SIG-M5 treated with dmso at 0.1 percent for 504 hours (cell line): ENCODE results near the gene VSIG2.
A peak's percentile ranks its signal among the peaks of the same experiment; 100 is the strongest.

Source experiments
- DNase-seq: peaks from one replicate; lab custom pipeline; 2025; ENCODE audit not compliant: unreplicated experiment; lab: John Stamatoyannopoulos, UW

VSIG2 gene

DNA sequence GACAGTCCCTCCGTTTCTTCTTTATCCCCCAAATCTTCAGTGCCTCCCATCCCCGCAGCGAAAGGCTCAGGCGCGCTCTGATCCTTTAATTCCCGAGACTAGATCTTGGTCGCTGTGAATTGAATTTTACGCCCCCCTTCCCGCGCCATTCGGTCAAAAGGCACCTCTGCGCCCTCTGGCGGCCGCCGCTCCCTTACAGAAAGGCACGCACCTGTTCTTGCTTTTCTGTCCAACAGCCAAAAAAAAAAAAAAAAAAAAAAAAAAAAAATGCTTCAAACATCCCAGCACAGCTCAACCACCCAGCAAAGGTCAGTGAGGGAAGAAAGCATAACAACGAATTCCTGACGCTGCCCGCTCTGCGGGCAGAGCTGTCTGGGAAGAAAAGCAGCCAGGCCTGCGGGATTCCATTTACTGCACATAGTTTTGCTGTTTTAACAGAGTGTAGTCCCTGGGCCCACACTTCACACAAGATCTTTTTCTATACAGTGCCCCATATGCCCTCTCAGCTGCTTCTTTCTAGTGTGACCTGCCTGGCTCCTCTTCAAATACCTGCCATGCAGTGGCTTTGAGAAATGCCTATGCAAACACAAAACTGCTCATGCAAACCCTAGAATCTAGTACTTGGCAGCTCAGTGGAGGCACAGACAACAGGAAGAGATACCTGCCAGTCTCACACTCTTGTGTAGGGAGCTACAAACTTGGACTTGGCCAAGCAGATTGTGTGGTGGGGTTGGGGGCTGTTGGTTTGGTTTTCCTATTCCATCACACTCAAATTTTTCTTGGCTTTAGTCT, 11.3 kb upstream of the VSIG2 start:
- DNase-seq: peak; percentile 35

DNA sequence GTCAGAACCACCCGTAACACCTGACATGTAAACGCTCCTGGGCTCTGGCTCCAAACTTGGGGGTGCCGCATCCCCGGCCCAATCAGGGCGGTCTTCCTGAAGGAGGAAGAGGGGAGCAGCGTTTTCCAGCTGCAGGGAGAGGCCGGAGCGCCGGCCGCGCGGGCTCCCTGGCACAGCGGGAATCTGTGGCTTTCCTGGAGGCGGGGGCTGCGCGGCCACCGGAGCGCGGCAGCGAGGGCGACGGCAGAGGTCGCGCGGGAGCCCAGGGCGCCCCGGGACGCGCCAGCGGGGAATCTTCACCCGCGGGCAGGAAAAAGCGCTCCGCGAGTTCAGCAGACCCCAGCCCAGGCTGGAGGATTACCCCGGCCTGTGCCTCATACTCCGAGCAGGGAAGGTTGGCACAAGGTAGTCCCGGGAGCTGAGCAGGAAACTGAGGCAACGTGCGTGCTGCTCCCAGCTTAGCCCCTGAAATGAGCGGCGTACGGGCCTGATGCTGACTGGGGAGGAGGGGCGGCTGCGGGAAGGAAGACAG, 10.6 kb upstream of the VSIG2 start:
- no peak for DNase-seq

DNA sequence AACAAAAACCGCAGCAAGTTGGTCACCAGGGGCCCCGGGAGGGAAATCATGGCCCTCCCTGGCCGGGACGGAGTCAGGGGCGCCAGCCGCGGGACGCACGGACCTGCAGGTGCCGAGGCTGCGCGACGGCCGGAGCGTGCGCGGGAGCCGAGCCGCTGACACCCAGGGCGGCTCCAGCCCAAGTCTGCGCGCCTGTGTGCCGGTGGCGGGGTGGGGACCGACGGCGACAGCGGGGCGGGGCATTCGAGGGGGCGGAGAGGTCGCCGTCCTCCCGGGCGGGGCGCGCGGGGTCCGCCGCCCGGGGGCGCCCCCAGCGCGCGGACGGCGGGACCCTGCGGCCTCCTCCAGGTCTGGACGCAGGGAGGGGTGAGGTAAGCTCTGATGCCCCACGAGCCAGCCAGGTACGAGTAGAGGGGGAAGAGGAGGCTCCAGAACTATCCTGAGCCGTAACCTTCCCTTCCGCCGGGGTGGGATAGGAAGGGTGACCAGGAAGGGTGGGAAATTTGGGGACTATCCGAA, 10.1 kb upstream of the VSIG2 start, which contains the start of gene ESAM:
Gene ESAM (minus strand): TSS at position 186 of the 519 bp plus-strand sequence. CDS start 136 bp downstream, at position 50.
- no peak for DNase-seq

DNA sequence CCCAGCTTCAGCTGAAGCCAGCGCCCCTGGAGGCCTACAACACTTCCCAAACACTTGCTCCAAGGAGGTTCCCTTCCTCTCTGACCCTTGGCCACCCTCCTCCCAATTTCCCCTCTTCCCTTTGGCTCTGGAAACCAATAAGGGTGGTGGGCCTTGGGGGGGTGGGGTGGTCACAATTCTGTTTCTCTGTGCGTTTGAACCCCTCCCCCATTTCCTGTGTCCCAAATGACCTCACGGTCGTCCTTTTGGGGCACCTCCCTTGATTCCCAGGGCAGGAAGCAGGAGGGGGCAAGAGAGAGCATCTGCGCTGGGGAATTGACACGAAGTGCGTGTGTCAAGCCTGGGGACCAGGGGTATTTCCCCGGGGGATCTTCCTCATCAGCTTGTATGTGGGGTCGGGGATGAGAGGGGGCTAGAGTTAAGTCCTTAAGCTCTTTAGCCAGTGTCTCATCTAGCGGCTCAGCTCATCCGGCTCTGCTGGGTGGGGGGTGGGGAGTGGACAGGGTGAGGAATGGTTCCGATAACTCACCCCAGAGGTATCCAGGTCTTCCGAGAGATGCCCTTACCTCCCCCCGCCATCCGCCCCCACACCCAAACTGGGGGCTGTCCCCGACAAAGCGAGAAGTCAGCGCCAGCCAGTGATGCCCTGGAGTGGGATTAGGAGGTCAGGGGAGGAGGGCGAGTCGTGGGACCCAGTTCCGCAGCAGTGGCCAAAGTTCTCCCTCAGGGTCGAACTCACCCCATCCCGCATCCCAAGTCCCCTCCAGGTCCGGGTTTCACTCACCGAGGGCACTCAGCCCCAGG, 9.4 kb upstream of the VSIG2 start:
- no peak for DNase-seq

DNA sequence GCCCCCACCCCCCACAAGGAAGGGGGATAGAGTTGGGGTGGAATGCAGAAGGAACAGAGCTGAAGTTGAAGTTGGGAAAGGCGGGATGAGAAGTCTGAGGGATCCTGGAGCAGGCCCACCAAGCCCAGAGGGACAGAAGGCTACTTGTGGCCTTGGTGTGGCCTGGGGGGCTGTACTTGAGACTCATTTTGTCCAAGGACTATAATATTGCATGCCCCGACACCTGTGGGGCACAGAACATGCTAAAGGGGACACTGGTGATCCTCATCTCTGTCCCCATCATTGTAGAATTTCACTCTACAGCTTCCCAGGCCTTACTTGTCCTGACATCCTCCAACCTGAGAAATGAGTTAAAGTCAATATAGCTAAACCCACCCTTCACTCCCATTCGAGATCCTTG, 8.8 kb upstream of the VSIG2 start:
- DNase-seq: no peak

DNA sequence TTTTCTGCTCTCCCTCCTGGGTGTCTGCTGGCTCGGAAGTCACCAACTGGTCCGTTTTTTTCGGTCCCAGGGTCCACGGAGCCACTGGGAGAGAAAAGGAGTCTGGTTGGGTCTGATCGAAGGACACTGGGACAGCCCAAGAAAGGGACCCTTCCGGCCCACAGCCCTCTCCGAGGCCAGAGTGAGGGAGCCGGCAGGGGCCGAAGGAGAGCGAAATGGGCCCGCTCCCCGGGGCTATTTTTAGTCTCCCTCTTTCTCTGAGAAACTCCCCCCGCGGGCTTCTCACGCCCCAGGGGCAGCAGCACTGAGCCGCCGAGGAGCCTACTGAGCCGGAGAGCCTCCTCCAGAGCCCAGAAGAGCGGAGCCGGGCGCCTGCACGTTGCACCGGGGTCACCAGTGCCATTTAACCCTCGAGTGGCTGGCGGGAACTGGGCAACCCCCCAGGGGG, 8.2 kb upstream of the VSIG2 start:
- DNase-seq: no peak

DNA sequence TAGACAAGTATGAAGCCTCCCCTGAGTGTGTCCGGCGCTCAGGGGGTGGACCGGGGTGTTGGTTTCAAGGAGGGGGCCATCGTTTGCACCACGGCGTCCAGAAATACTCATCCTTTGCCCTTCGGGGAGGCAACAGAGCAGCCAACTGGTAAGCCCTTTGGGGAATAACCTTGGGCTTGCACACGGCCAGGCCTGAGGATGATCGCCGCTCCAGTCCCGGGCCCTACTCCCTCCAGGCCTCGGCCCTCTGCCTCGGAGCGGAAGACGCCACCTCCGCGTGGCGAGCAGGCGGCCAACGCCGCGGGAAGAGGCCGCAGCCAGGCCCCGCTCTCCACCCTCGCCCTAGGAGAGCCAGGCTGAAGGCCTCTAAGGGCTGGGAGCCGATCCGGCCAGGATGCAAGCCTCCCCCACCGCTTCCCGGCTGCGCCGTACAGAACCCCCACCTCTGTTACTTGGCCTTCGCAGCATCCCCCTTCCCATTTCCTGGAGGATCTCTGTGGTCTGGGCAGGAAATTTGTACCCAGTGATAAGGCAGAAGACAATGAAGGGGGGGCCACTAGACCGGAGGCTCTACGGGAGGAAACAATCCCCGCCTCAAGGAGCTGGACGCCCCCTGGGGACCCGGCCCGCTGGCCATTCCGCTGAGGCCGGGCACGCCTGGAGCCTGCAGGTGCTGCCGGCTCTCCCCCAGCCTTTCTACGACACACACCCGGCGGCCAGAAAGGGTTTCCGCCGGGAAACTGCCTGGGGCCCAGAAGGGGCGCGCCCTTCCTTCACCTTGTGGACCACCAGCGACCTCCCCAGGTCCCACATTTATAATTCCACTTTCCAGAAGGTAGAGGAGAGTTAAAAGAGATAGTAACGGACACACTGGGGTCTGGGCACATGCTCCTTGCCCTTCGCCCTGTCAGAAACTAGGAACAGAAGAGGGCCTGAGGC, 7.5 kb upstream of the VSIG2 start:
- DNase-seq: no peak

DNA sequence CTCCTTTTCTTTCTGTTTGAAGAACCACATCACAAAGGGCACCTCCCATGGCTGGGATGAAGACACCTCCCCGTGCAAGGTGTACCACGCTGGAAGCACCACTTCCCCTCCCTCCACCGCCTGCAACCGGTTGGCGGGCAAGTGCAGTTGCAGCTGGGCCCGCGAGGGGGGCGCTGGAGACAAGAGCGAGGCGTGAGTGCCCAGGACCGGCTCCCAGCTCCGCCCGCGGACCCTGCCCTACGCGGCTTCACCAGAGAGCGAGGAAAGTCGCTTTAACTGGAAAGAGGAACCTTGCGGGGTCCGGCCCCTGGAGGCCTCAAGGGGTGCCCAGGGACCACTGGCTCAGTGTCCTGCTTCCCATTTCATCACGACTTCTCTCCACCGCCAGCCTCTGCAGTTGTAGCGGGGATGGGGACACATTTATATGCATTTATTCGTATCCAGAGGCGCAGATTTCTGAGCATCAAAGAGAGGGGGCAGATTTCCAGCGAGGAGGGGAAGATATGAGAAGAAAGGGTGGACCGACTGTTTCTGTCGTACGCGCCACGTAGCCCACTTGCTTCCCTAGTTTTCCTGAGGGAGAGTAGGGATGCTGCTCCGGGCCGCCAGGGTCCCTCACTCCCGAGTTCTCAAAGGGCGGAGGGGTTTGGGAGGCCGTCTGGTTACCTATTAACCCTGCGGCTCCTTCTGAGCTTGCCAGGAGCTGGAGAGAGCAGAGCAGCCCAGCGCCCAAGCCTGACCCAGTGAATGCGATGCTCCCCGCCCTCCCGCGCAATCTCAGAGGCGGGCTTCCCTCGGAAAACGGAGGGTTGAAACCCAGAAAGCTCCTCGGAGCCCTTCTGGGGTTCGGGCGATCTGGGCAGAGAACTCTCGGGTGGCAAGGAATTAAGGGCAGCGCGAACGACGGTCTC, 6.6 kb upstream of the VSIG2 start:
- DNase-seq: peak; percentile 84

DNA sequence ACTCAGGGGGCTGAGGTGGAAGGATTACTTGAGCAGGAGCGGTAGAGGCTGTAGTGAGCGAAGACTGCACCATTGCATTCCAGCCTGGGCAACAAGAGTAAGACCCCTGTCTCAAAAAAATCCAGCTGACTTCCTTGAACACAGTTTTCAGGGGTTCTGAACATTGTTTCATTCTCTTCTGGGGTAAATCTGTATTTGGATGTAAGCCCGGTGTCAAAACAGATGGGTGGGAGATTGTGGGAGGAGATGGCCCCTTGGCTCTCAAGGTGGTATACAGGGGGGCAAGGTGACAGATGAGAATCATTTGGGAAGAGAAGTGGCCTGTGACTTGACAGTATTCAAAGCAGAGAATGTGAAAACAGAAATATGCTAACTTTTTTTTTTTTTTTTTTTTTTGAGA, 5.3 kb upstream of the VSIG2 start:
- no peak for DNase-seq

DNA sequence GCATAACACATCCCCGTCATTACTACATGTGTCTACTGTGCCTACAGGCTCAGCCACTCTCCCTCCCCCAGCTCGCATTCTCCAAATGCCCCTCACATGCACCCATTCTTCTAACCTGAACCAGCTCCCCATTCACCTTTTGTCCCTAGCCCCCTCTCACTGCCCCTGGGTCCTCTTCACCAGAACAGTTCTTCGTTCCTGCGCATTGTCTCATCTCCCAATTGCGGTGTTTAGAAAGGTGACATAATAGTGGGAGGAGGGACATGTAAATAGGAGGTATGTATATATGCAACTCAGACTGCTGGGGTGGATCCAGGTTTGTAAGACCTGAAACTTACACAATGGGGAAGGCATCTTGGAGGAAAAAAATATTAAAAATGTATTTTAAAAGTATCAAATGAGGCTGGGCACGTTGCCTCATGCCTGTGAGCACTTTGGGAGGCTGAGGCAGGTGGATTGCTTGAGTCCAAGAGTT, 4.7 kb upstream of the VSIG2 start:
- no peak for DNase-seq

DNA sequence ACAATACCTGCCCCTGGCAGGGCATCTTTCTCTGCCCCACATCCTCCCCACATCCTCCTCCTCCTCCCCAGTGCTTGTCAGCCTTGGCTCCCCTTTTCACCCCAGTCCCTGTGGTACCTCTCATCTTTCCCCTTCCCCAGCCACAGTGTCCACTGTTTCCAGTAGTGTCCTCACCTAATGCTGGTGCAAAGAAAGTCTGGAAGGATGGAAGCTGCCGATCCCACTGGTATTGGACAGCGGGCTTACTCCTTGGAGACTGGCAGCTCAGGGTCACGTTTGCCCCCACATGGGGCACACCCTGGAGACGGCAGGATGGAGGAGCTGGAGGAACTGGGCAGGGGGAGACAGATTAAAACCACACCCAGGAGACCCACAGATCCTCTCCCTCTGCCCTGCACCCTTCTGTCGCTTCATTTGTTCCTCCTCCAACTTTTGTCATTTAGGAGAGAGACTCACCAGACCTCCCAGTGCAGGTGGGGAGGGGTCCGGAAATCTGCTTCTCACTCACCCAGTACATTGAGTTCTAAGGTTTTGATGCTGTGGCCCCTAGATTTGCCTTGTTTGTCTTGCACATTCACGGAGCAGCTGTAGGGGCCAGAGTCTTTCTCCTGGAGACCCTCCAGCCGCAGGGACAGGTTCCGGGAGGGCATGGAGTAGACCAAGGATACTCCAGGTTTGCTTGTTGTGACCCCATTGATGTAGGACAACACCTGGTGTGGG, 4.1 kb upstream of the VSIG2 start:
- DNase-seq: no peak

DNA sequence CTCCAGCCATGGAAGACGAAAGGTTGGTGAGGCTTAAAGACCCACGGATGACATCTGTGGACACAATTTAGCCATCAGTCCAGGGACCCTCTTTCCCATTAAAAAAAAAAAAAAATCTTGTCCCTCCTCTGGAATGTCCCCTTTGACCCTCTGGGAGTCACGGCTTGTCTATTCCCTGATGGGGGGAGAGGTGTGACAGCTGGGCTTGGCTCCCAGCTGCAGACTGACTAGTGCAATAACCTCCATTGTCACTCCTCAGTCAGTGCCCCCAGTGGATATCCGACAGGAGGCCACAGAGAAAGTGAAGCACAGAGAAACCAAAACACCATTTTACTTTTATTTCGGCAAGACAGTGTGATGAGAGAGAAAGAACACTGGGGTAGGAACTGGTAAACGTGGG, 2.7 kb upstream of the VSIG2 start:
- no peak for DNase-seq

DNA sequence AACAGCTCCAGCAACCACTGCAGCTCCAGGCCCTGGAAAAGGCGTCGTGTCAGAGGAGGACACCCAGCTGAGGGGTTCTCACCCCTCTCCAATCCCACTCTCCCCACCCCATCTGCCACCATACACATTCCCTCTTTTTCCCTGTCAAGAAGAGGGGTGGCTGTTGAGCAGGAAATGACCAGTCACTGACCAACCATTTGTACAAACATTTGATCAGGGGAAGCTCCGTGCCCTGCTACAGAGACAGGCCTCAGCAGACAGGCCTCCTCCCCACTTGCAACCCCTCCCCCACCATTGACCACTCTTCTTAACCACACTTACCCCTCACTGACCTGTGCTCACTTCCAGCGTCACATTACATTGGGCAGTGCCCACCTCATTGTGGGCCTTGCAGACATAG, 2.3 kb upstream of the VSIG2 start:
- DNase-seq: no peak

DNA sequence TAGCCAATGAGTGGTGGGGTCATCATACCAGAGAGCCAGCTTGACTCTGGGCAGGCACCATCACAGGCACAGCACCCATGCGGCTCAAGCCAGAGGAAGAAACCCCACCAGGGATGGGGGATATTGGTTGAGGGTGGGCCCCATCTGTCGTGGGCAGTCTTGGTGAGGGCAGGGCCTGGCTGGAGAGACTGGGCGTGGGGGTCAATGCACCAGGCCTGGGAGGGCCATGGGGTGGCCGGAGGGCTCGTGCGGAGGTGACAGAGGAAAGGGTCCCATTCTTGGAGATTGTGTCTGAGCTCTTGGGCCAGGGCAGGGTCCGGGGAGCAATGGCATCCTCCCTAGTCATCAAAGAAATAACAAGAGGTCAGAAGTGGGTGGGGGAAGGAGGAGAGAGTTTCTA, 1.6 kb upstream of the VSIG2 start:
- DNase-seq: no peak

DNA sequence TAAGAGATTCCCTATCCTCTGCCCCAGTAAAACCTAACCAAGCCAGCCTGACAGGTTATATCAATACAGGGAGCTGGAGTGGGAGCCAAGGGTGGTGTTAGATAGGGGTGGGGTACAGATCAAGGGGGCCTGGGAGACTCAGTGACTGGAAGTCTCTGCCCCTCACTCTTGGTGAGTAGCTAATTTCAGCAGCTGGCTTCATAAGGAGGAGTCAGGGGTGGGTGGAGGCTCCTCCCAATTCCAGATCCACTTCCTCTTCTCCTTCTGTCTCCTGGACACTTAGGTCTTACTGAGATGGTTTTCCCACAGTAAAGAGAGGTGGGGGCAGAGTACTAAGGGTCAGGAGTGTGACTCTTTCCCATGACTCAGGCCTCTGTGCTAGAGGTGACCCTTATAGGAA, 1.1 kb upstream of the VSIG2 start:
- DNase-seq: no peak

DNA sequence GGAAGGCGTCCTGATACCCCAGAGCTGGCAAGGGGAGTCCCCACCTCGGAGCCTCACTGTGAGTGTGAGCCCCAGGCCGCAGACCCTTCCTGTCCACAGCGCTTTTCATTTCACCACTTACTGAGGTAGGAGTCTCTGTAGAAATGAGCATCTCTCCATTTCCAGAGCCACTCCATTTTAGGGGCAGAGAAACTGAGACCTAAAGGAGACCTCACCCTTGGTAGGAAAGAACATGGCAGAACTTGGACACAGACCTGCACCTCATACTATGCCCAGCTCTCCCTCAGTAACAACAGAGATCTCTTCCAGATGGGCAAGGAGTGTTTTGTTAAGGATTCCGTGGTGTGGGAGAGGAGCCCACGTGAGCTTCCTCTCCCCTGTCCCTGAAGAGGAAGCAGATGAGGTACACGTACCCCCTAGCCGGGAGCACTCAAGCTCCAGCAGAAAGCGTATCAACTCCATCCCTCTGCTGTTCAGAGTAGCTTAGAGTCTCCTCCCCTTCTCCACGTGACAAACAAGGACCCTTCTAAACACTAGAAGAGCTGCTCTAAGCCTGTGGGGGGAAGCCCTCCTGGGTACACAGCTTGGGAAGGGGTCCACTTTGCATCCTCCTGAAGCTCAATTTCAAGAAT, 532 bp upstream of the VSIG2 start:
- DNase-seq: no peak

DNA sequence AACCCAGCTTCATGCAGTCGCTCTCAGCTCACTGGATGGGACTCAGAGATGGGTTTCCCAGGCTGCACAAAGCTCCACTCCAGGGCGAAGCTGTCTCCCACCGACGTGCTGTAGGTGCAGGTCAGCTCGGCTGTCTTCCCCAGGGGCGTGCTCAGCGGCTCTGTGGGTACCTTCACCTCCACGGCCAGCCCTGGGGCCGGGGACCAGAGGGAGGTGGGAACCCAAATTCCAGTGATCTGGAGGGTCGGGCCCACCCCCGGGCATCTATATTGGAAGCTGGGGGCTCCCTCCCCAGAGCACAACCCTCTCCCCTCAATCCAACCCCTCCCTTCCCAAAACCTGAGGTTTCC, 689 bp downstream of the VSIG2 start:
- no peak for DNase-seq

DNA sequence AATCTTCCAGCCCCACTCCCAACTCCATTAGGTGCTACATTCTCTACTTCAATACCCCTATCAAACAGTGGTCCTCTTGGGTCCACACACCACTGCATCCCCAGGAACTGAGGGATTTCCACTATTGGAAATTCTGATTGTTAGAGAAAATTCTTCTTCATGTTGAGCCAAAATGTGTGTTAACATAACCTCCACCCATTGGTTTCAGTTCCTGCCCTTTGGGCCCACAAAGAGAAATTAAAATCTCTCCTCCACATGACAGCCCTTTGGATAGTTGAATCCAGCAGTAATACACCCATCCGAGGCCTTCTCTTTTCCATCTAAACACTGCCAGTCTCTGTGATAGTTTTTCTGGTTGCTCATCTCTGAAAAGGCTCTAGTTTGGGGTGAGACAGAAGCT, 2.1 kb downstream of the VSIG2 start:
- no peak for DNase-seq
